GM20431 (cell line): ENCODE data around the gene TOR1AIP2.
"Not testable (repeated sequence)": the region's sequence is repeated elsewhere in the genome, so short reads cannot be mapped to it uniquely, and the experiment has no call there.

Experiments used
- in situ Hi-C: fragments of 300-500 bp; cut with MseI, MboI; formaldehyde crosslinking; loops from one replicate; pipeline ENCODE4 v1.15.0; 2020; ENCODE audit warnings: low sequenced_read_pairs; ENCODE audit not compliant: unreplicated experiment

Gene TOR1AIP2

DNA sequence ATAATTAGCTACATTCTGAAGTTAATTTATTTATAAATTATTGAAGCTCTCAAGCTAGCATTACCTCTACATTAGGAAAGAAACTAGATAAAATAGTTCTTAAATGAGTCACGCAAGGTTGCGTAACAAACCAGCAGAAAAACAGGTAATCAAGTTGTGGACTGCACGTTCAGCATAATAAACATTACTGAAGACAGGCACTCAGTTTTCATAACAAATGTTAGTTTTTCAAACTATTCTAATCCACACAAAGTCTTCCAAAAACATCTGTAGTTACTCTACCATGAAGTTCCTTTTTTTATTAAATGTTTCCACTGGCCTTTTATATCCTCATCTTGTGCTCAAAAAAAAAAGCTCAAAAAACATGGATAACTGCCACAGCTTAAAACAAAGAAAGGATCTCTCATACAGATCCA, 1.3 kb downstream of the TOR1AIP2 start:
- in situ Hi-C loops, result no loop called here

DNA sequence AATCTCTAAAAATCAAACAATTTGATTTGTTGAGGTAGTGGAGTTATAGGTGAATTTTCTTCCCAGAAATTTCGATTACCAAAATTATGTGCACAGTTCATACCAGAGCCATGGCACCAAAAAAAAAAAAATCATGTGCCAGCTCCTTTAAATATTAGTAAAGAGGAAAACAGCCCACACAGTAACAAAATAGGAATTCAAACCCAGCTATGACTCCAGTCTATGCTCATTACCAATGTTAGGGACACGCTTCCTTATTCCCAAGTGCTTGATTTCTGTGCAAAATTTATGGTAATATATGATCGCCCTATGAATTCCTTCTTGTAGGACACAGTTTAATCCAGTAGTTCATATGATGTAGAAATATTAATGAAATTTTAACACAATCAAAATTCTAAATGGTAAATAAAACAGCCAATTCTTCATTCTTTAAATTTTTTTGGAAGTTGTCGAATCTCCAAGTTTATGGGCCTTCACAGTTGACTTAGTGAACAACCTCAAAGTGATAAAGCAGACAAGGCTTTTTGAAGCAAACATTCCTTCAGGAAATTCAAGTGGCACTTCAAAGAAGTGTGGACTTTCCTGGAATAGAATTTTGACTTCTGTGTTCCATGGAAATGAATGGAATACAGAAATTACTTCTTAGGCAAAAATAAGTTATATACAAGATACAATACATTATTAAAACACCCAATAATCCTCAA, 1.9 kb downstream of the TOR1AIP2 start:
- in situ Hi-C loops, result no loop called here

DNA sequence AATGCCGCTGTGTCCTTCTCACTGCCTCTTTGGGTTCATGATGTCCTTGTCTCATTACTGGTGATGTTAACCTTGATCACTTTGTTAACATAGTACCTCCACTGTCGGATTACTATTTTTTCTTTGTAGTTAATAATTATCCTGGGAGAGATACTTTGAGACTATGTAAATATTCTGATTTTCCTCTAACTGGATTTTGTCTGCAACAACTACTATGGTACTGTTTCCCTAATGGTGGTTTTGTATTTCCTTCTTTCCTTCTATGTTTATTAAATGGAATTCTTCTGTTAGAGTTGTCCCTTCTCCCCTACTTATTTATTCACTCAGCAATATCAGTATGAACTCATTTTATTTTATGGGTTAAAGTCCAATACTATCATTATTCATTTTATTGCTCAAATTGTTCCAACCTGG, 4.2 kb downstream of the TOR1AIP2 start:
- in situ Hi-C loops, result loop anchor here (25.0 kb wide), 1 partner anchor 289 kb away; the partner anchor contains the start of gene QSOX1

- in situ Hi-C loops, result loop anchor here (25.0 kb wide), 1 partner anchor 290 kb away; the partner anchor contains the start of gene QSOX1
Measured at GRCh38 chr1:179872558-179872957, 5.0 kb downstream of the TOR1AIP2 start.

DNA sequence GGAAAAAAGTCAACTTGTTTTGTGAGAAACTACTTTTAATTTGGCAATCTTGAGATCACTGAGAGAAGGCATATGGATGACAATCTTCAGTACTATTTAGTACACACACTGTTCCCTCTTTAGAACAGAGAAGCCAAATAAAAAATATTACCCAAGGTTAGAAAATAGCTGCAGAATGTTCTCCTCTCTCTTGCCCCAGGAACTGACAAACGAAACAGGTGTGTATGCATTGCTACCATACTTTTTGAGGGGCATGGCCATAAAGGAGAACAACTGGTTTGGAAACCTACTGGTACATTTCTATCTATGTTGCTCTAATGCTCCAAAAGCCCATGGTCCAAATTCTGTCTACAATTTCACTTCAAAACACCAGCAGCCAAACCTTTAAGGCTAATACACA, 5.7 kb downstream of the TOR1AIP2 start:
- in situ Hi-C loops, result loop anchor here (25.0 kb wide), 1 partner anchor 290 kb away; the partner anchor contains the start of gene QSOX1

DNA sequence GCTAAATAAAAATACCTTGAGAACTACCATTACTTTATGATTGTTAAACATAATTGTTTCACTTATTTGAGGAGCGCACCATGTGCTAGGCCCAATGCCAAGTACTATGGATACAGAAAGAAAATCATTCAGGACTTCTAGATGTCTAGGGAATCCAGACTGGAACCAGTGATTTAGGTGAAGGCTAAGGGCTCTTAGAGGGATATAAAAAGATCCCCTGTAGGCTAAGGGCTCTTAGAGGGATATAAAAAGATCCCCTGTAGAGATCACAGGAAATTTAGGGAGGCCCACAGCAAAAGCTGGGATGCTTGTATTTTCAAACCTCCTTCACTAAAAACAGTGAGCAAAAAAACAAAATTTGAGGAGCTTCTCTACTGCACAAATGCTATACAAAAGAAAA, 6.7 kb downstream of the TOR1AIP2 start:
- in situ Hi-C loops, result loop anchor here (25.0 kb wide), 1 partner anchor 291 kb away; the partner anchor contains the start of gene QSOX1

- in situ Hi-C loops, result loop anchor here (25.0 kb wide), 1 partner anchor 295 kb away; the partner anchor contains the start of gene QSOX1
Measured at GRCh38 chr1:179867493-179868330, 9.9 kb downstream of the TOR1AIP2 start.

GRCh38 chr1:179866616-179867015, 11.0 kb downstream of the TOR1AIP2 start:
- in situ Hi-C loops, result loop anchor here (25.0 kb wide), 1 partner anchor 296 kb away; the partner anchor contains the start of gene QSOX1

DNA sequence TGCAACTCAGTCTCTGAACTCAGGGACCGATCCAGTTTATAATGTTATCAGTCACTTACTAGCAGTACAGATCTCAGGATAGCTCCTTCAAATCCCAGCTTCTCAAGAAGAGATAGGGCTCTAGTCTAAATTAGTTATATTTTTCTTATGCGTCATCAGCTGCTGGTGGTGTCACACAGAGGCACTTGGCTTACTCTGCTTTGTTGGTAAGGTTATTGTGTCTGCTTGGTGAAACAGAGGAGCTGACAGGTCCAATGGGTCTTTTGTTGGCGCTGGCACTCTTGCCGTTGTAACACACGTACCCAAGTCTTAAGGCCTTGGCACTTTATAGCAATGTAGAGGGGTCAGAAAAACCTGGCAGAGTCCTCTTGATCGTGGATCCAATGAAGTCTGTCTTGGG, 12.2 kb downstream of the TOR1AIP2 start:
- in situ Hi-C loops, result loop anchor here (25.0 kb wide), 1 partner anchor 297 kb away; the partner anchor contains the start of gene QSOX1

DNA sequence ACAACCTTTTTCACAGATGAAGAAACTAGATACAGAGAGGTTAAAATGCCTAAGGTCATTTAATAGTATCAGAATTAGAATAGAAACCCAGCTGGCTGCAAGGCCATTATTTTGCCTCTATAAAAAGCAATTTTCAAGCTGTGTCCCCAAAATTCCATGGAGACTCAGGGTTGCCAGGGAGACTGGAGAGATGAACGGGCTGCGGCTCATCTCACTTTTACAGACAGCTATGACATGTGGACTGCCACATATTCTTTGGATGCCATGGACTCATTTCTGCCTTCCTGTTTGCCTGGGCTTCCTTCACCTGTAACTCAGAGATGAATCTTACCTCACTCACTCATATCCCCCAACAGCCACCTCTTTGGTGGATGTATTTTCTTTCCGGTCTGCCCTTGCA, 17.0 kb downstream of the TOR1AIP2 start:
- in situ Hi-C loops, result loop anchor here (25.0 kb wide), 1 partner anchor 302 kb away; the partner anchor contains the start of gene QSOX1

DNA sequence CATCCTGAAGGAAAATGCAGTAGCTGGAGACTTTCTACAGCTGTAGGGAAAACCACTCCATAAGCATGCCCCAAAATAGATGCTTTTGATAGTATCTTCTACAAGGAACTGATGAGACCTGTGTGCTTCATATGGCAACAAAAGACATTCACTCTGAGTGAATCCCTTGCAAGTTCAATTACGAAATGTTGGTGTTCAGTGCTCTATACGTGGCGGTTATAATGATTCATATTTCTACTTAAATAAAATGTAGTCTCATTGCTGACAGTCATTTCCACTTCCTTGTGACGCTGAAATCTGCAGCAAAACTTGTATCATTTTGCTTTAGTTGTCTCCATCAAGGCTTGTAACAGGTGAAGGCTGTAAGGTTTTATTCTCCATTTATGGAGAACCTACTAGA, 20.6 kb downstream of the TOR1AIP2 start:
- in situ Hi-C loops, result loop anchor here (25.0 kb wide), 1 partner anchor 305 kb away; the partner anchor contains the start of gene QSOX1

GRCh38 chr1:179856296-179856695, 21.3 kb downstream of the TOR1AIP2 start:
- in situ Hi-C loops, result loop anchor here (25.0 kb wide), 1 partner anchor 306 kb away; the partner anchor contains the start of gene QSOX1

- in situ Hi-C loops, result loop anchor here (25.0 kb wide), 1 partner anchor 306 kb away; the partner anchor contains the start of gene QSOX1
Measured at GRCh38 chr1:179855831-179856230, 21.8 kb downstream of the TOR1AIP2 start.

GRCh38 chr1:179853102-179853501, 24.5 kb downstream of the TOR1AIP2 start:
- in situ Hi-C loops, result loop anchor here (25.0 kb wide), 1 partner anchor 309 kb away; the partner anchor contains the start of gene QSOX1

- in situ Hi-C loops, result no loop called here
Measured at GRCh38 chr1:179848233-179848632, 29.4 kb downstream of the TOR1AIP2 start.

- in situ Hi-C loops, result no loop called here
Measured at GRCh38 chr1:179840107-179840506, 37.5 kb downstream of the TOR1AIP2 start.

DNA sequence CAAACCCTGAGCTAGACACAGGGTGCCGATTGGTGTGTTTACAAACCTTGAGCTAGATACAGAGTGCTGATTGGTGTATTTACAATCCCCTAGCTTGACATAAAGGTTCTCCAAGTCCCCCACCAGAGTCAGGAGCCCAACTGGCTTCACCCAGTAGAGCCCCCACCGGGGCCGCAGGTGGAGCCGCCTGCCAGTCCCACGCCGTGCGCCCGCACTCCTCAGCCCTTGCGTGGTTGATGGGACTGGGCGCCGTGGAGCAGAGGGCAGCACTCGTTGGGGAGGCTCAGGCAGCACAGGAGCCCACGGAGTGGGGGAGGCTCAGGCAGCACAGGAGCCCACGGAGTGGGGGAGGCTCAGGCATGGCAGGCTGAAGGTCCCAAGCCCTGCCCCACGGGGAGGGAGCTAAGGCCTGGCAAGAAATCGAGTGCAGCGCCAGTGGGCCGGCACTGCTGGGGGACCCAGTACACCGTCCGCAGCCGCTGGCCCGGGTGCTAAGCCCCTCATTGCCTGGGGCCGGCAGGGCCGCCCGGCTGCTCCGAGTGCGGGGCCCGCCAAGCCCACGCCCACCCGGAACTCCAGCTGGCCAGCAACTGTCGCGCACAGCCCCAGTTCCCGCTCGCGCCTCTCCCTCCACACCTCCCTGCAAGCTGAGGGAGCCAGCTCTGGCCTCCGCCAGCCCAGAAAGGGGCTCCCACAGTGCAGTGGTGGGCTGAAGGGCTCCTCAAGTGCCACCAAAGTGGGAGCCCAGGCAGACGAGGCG, 40.7 kb downstream of the TOR1AIP2 start:
- in situ Hi-C loops, result not testable (repeated sequence)

DNA sequence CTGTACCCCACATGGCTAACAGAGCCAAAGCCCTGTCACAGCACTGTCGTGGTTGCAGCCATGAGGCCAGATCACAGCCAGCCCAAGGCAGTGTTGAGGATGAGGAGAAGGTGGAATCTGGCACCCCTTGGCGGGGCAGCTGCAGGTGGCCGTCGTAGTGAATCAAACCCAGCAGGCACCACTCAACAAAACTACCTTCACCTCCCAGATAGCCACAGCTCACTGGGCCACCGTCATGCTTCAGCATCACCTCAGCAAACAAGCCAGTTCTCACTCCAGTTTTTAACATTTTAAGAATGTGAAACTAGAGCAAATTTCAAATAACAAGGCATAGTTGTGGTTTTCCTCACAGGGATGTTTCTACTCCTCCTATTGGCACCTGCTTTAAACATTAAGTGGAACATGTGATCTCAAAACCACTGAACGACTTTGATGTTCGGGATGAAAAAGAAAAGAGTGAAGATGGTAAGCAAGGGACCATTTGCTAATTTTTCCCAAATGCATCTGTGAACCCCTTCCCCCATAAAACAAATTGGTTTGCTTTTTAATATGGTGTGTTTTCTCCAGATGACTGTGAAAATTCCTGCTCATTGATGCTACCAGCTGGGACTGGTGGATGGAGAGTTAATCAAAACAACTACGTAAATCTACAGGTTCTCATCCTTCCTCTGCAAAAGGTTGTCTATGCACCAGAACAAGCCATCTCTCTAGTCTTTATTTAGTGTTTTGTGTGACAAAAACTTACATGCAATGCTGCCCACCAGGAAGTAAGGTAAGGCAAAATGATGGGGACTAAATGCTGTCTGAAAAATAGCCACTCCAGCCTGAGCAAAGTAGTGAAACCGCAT, 45.5 kb downstream of the TOR1AIP2 start:
- in situ Hi-C loops, result no loop called here

DNA sequence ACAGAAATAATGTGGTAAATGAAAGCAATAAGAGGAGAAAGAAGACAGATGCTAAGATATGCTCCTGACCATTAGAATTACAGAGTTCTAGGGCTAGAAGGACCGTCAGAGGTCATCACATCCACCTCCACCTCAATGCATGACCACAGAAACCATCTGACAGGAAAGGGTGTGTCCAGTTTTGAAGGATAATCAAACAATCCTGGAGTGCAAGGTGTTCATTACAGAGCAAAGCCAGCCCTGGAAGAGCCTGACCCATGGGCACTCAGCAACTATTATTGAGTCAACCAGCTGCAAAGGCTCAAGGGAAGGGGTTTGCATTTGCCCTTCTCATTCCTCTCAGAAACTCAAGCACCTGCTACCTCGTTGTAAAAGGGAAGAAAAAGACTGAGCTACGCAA, 46.4 kb downstream of the TOR1AIP2 start:
- in situ Hi-C loops, result no loop called here
